ENCODE data around the gene ADAMTS7.
"Not testable (repeated sequence)": the region's sequence is repeated elsewhere in the genome, so short reads cannot be mapped to it uniquely, and the experiment has no call there.

The ADAMTS7 gene

GRCh38 chr15:78762985-78763795 is 48.1 kb downstream of the ADAMTS7 start:
- Histone ChIP-seq H3K18ac (ENCODE audit: low read length) (peak overlapping the region; percentile 64), H3K27me3 (ENCODE audit: control insufficient read depth in 3 of 3, insufficient read depth in 3 of 3, low read depth in 1 of 3, low read length in 3 of 3) (no peaks in the 10 kb centered on the region), H3K4ac (ENCODE audit: low read length) (no peak overlapping the region), H3K14ac (ENCODE audit: low read length) (peak overlapping the region; percentile 56), H3K79me1 (ENCODE audit: low read depth, low read length) (peaks cover 4% of the 10 kb centered on the region), H3K9me3 (replicated peaks in 1 of 2; ENCODE audit: control insufficient read depth in 2 of 2, insufficient read depth in 1 of 2, low read depth in 1 of 2, low read length in 2 of 2) (no peaks in the 10 kb centered on the region), H2AK5ac (ENCODE audit: low read depth, low read length) (peak overlapping the region; percentile 21), H3K4me2 (ENCODE audit: insufficient read depth, low read length, poor library complexity, severe bottlenecking) (no peak overlapping the region), H3K27ac (replicated peaks; ENCODE audit: low read length) (no peak overlapping the region), H3K4me3 (ENCODE audit: low read length in 2 of 2) (no peak overlapping the region), H2BK15ac (ENCODE audit: low read length) (no peak overlapping the region), H2BK120ac (ENCODE audit: low read depth, low read length) (no peak overlapping the region), H3K4me1 (ENCODE audit: control insufficient read depth in 2 of 2, insufficient read depth in 1 of 2, low read depth in 1 of 2, low read length in 2 of 2) (peaks cover 0 to 4% of the 10 kb centered on the region in 2 donors), H2BK5ac (ENCODE audit: low read length) (peak overlapping the region; percentile 53), H4K91ac (ENCODE audit: low read depth, low read length, poor library complexity) (no peak overlapping the region), H3K23ac (ENCODE audit: low read depth, low read length, poor library complexity) (no peak overlapping the region), H3K36me3 (replicated peaks in 1 of 2; ENCODE audit: control insufficient read depth in 2 of 2, insufficient read depth in 2 of 2, low read length in 2 of 2) (no peaks in the 10 kb centered on the region), H4K8ac (ENCODE audit: low read depth, low read length) (no peak overlapping the region), H3K9ac (ENCODE audit: low read depth, low read length, poor library complexity) (no peak overlapping the region), H2BK12ac (ENCODE audit: low read length) (no peak overlapping the region), H2AFZ (ENCODE audit: low read length) (no peak overlapping the region)
- DNase-seq (ENCODE audit: low spot score) = no peak
- no CpG with 5 or more reads among the region's 29 CpGs for WGBS, 2 donors (ENCODE audit: extremely low coverage in 2 of 2, insufficient read length in 2 of 2, insufficient replicate concordance in 1 of 2)

DNA sequence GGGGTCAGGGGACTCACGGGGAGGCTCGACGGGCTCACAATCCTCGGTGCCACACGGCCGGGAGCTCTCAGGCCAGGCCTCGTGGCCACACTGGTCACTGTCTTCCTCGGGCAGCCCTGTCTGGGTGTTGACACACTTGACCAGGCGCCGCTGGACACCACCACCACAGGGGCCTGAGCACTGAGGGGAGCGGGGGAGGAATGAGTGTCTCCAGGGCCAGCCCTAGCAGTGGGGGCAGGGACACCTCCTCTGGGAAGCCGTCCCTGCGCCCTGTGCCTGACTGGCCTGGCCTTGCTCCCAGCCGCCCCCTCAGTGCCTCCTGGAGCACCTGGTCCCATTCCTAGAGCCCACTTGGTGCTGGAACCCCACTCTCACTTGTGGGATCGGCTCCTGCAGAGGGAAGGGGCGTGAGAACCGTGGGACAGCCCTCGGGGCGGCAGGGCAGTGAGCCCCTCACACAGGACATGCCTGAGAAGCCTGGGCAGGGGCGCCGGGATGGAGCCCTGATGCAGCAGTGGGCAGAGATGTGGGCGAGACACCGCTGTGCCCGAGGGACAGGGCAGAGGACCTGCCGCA is 48.8 kb downstream of the ADAMTS7 start:
- not testable (repeated sequence) for H3K4me2 ChIP-seq (ENCODE audit: insufficient read depth, low read length, poor library complexity, severe bottlenecking); H3K18ac ChIP-seq (ENCODE audit: low read length); H2BK120ac ChIP-seq (ENCODE audit: low read depth, low read length); H3K9me3 ChIP-seq (replicated peaks in 1 of 2; ENCODE audit: control insufficient read depth in 2 of 2, insufficient read depth in 1 of 2, low read depth in 1 of 2, low read length in 2 of 2); H3K14ac ChIP-seq (ENCODE audit: low read length); H4K8ac ChIP-seq (ENCODE audit: low read depth, low read length); H3K23ac ChIP-seq (ENCODE audit: low read depth, low read length, poor library complexity); H3K4me3 ChIP-seq (ENCODE audit: low read length in 2 of 2); H3K4me1 ChIP-seq (ENCODE audit: control insufficient read depth in 2 of 2, insufficient read depth in 1 of 2, low read depth in 1 of 2, low read length in 2 of 2); H2AK5ac ChIP-seq (ENCODE audit: low read depth, low read length); H2BK5ac ChIP-seq (ENCODE audit: low read length); H2AFZ ChIP-seq (ENCODE audit: low read length); H2BK12ac ChIP-seq (ENCODE audit: low read length); H3K27ac ChIP-seq (replicated peaks; ENCODE audit: low read length); H3K27me3 ChIP-seq (ENCODE audit: control insufficient read depth in 3 of 3, insufficient read depth in 3 of 3, low read depth in 1 of 3, low read length in 3 of 3); H3K36me3 ChIP-seq (replicated peaks in 1 of 2; ENCODE audit: control insufficient read depth in 2 of 2, insufficient read depth in 2 of 2, low read length in 2 of 2); H4K91ac ChIP-seq (ENCODE audit: low read depth, low read length, poor library complexity); DNase-seq (ENCODE audit: low spot score); H3K9ac ChIP-seq (ENCODE audit: low read depth, low read length, poor library complexity); H2BK15ac ChIP-seq (ENCODE audit: low read length); H3K79me1 ChIP-seq (ENCODE audit: low read depth, low read length); H3K4ac ChIP-seq (ENCODE audit: low read length)
- no CpG with 5 or more reads among the region's 25 CpGs for WGBS, 2 donors (ENCODE audit: extremely low coverage in 2 of 2, insufficient read length in 2 of 2, insufficient replicate concordance in 1 of 2)

GRCh38 chr15:78761891-78762385 is 49.3 kb downstream of the ADAMTS7 start:
- no peak for DNase-seq (ENCODE audit: low spot score)
- WGBS, 2 donors (ENCODE audit: extremely low coverage in 2 of 2, insufficient read length in 2 of 2, insufficient replicate concordance in 1 of 2) = no CpG with 5 or more reads among the region's 3 CpGs
- Histone ChIP-seq H3K36me3 (replicated peaks in 1 of 2; ENCODE audit: control insufficient read depth in 2 of 2, insufficient read depth in 2 of 2, low read length in 2 of 2) (no peaks in the 10 kb centered on the region), H3K27me3 (ENCODE audit: control insufficient read depth in 3 of 3, insufficient read depth in 3 of 3, low read depth in 1 of 3, low read length in 3 of 3) (no peaks in the 10 kb centered on the region), H3K27ac (replicated peaks; ENCODE audit: low read length) (no peak overlapping the region), H4K91ac (ENCODE audit: low read depth, low read length, poor library complexity) (no peak overlapping the region), H2AFZ (ENCODE audit: low read length) (no peak overlapping the region), H3K4me2 (ENCODE audit: insufficient read depth, low read length, poor library complexity, severe bottlenecking) (no peak overlapping the region), H3K14ac (ENCODE audit: low read length) (no peak overlapping the region), H3K4ac (ENCODE audit: low read length) (no peak overlapping the region), H3K9ac (ENCODE audit: low read depth, low read length, poor library complexity) (no peak overlapping the region), H3K79me1 (ENCODE audit: low read depth, low read length) (peaks cover 4% of the 10 kb centered on the region), H3K4me3 (ENCODE audit: low read length in 2 of 2) (no peak overlapping the region), H4K8ac (ENCODE audit: low read depth, low read length) (no peak overlapping the region), H3K4me1 (ENCODE audit: control insufficient read depth in 2 of 2, insufficient read depth in 1 of 2, low read depth in 1 of 2, low read length in 2 of 2) (peaks cover 0 to 4% of the 10 kb centered on the region in 2 donors), H3K9me3 (replicated peaks in 1 of 2; ENCODE audit: control insufficient read depth in 2 of 2, insufficient read depth in 1 of 2, low read depth in 1 of 2, low read length in 2 of 2) (no peaks in the 10 kb centered on the region), H3K23ac (ENCODE audit: low read depth, low read length, poor library complexity) (no peak overlapping the region), H2BK15ac (ENCODE audit: low read length) (no peak overlapping the region), H2AK5ac (ENCODE audit: low read depth, low read length) (no peak overlapping the region), H2BK12ac (ENCODE audit: low read length) (no peak overlapping the region), H3K18ac (ENCODE audit: low read length) (no peak overlapping the region), H2BK120ac (ENCODE audit: low read depth, low read length) (no peak overlapping the region), H2BK5ac (ENCODE audit: low read length) (no peak overlapping the region)

- not testable (repeated sequence) for H3K23ac ChIP-seq (ENCODE audit: low read depth, low read length, poor library complexity); H4K91ac ChIP-seq (ENCODE audit: low read depth, low read length, poor library complexity); H4K8ac ChIP-seq (ENCODE audit: low read depth, low read length); H3K18ac ChIP-seq (ENCODE audit: low read length); H3K4me2 ChIP-seq (ENCODE audit: insufficient read depth, low read length, poor library complexity, severe bottlenecking); H3K9ac ChIP-seq (ENCODE audit: low read depth, low read length, poor library complexity); H2BK15ac ChIP-seq (ENCODE audit: low read length); H3K4ac ChIP-seq (ENCODE audit: low read length); H3K27ac ChIP-seq (replicated peaks; ENCODE audit: low read length); H3K27me3 ChIP-seq (ENCODE audit: control insufficient read depth in 3 of 3, insufficient read depth in 3 of 3, low read depth in 1 of 3, low read length in 3 of 3); DNase-seq (ENCODE audit: low spot score); H2BK12ac ChIP-seq (ENCODE audit: low read length); H2BK120ac ChIP-seq (ENCODE audit: low read depth, low read length); H3K9me3 ChIP-seq (replicated peaks in 1 of 2; ENCODE audit: control insufficient read depth in 2 of 2, insufficient read depth in 1 of 2, low read depth in 1 of 2, low read length in 2 of 2); H2AK5ac ChIP-seq (ENCODE audit: low read depth, low read length); H2AFZ ChIP-seq (ENCODE audit: low read length); H3K4me1 ChIP-seq (ENCODE audit: control insufficient read depth in 2 of 2, insufficient read depth in 1 of 2, low read depth in 1 of 2, low read length in 2 of 2); H3K14ac ChIP-seq (ENCODE audit: low read length); H3K36me3 ChIP-seq (replicated peaks in 1 of 2; ENCODE audit: control insufficient read depth in 2 of 2, insufficient read depth in 2 of 2, low read length in 2 of 2); H2BK5ac ChIP-seq (ENCODE audit: low read length); H3K79me1 ChIP-seq (ENCODE audit: low read depth, low read length); H3K4me3 ChIP-seq (ENCODE audit: low read length in 2 of 2)
- WGBS, 2 donors (ENCODE audit: extremely low coverage in 2 of 2, insufficient read length in 2 of 2, insufficient replicate concordance in 1 of 2) = no CpG with 5 or more reads among the region's 9 CpGs
These were observed 49.8 kb downstream of the ADAMTS7 start for GRCh38 chr15:78761475-78761874.
